Epithelial cell of esophagus (primary cell): ENCODE results near the gene MAST3.
"Not testable (repeated sequence)": the region's sequence is repeated elsewhere in the genome, so short reads cannot be mapped to it uniquely, and the experiment has no call there.

ENCODE experiments used
- DNase-seq: peaks from one replicate; pipeline ENCODE4 v3.0.0; 2010; ENCODE audit warnings: low read depth
- H3K4me3 ChIP-seq: 2 replicates; pipeline ENCODE4 v1.5.1; 2011; ENCODE audit warnings: mild to moderate bottlenecking, low read length, control low read depth
- TF ChIP-seq, protein P1 (sequence below): IDR thresholded peaks from 2 replicates; pipeline ENCODE4 v1.5.1; 2011; ENCODE audit warnings: low read depth, mild to moderate bottlenecking, low read length, control low read depth, inconsistent platforms; ENCODE audit not compliant: insufficient read depth; ENCODE audit errors: missing control alignments

The MAST3 gene

DNA sequence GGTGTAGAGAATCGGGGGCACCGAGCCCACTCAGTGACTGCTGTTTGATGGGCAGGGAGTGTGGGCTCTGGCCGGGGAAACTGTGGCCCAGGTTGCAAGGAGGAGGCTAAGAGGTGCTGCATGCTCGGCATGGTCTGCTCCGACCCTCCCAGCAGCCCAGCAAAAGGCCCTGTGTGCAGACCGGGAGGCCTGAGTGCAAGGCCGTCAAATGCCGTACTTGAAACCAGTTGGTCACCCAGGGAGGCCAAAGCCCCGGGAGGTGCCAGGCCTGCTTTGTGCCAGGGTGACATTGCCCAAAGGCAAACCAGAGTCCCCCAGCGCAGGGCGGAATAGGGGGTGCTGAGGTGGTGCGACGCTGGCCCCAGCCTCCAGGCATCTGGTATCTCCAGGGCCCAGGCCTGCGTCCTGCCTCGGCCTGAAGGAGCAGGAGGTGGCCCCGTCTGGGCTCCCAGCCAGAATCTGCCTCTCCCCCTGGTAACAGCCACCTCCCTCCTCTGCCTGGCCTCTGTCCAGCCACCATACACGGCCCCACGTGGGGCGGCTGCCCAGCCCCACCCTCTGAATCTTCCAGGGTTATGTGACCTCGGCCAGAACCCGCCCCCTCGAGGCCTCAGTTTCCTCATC, 59.4 kb downstream of the MAST3 start:
- no peak overlapping the region for H3K4me3 ChIP-seq
- TF ChIP-seq, protein P1, sequence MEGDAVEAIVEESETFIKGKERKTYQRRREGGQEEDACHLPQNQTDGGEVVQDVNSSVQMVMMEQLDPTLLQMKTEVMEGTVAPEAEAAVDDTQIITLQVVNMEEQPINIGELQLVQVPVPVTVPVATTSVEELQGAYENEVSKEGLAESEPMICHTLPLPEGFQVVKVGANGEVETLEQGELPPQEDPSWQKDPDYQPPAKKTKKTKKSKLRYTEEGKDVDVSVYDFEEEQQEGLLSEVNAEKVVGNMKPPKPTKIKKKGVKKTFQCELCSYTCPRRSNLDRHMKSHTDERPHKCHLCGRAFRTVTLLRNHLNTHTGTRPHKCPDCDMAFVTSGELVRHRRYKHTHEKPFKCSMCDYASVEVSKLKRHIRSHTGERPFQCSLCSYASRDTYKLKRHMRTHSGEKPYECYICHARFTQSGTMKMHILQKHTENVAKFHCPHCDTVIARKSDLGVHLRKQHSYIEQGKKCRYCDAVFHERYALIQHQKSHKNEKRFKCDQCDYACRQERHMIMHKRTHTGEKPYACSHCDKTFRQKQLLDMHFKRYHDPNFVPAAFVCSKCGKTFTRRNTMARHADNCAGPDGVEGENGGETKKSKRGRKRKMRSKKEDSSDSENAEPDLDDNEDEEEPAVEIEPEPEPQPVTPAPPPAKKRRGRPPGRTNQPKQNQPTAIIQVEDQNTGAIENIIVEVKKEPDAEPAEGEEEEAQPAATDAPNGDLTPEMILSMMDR = no peak
- peak; percentile 91 for DNase-seq

DNA sequence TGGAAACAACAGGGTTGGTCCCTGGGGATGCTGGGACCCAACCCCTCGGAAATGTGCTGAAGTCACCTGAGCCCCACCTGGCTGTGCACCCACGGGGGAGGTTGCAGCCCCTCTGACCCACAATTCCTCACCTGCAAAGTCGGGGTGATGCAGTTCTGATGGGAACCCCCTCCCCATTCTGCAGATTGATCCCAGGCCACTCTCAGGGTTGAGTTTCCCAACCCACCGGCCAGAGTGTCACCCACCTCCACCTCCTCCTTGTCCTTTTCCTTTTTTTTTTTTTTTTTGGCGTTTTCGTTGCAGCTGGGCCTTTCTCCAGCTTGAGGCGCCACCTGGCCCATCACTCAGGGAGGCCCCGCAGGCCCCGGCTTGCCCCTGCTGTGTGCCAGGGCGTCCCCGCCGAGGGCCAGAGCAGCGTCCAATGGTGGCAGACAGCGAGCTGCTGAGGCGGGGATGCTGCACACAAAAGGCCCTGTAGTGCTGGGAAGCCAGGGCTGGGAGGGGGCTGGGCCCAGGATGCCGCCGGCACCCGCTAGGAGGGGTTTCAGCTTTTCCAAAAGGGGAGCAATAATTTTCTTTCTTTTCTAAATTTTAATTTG, 60.0 kb downstream of the MAST3 start:
- TF ChIP-seq, protein P1 = no peak
- H3K4me3 ChIP-seq = no peak overlapping the region

DNA sequence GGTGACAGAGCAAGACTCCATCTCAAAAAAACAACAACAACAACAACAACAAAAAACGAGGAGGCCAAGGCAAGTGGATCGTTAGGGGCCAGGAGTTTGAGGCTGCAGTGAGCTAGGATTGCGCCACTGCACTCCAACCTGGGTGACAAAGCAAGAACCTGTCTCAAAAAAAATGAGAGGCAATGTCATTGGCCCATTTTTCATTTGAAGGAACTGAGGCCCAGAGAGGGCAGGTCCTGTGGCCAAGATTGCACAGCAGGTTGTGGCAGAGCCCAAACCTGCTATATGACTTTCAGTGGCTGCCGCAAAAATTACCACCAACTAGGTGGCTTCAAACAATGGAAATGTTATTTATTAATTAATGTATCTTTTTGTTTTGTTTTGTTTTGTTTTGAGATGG, 60.9 kb downstream of the MAST3 start:
- TF ChIP-seq, protein P1 = no peak
- no peak for DNase-seq
- no peak overlapping the region for H3K4me3 ChIP-seq

More for the DNA sequence above, 60.0 kb downstream of the MAST3 start:
- peak; percentile 84 for DNase-seq

DNA sequence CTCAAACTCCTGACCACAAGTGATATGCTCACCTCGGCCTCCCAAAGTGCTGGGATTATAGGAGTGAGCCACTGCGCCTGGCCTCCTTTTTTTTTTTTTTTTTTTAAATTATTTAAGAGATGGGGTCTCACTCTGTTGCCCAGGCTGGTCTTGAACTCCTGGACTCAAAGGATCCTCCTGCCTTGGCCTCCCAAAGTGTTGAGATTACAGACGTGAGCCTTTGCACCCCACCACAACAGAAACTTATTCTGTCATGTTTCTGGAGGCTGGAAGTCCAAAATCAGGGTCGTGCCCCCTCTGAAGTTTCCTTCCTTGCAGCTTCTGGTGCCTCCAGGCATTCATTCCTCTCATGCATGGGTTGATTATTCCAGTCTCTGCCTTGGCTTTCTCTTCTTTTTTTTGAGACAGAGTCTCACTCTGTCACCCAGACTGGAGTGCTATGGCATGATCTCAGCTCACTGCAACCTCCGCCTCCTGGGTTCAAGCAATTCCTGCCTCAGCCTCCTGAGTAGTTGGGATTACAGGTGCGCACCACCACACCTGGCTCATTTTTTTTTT, 61.6 kb downstream of the MAST3 start:
- DNase-seq, H3K4me3 ChIP-seq: not testable (repeated sequence)

DNA sequence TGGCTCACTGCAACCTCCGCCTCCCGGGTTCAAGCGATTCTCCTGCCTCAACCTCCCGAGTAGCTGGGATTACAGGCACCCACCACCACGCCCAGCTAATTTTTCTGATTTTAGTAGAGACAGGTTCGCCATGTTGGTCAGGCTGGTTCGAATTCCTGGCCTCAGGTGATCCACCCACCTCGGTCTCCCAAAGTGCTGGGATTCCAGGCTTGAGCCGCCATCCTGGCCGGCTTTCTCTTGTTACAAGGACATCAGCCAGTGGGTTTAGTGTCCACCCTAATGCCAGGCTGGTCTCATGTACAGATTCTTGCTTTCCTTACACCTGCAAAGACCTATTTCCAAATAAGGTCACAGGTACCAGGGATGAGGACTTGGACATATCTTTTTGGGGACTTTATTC, 62.2 kb downstream of the MAST3 start:
- DNase-seq = no peak
- no peak overlapping the region for H3K4me3 ChIP-seq
- TF ChIP-seq, protein P1 = no peak

DNA sequence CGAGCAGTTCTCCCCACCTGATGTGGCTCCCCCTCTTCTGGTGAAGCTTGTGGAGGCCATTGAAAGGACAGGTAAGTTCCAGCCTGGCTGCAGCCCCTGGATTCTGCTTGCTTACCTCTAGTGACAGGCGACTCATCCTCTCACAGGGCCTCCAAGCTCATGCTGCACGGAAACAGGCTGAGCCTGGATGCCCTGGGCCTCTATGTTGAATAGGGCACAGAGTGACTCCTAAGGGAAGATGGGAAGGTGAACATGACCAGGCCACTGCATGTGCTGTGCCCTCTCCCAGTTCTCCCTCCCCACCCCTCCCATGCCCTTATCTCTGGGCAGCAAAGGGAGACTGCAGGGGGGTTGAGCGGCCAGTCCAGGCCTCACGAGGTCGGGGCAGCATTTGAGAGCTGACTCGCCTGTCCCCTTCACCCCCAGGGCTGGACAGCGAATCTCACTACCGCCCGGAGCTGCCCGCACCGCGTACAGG, 63.0 kb downstream of the MAST3 start:
- H3K4me3 ChIP-seq = peak overlapping the region; percentile 13
- DNase-seq = no peak
- TF ChIP-seq, protein P1 = no peak

DNA sequence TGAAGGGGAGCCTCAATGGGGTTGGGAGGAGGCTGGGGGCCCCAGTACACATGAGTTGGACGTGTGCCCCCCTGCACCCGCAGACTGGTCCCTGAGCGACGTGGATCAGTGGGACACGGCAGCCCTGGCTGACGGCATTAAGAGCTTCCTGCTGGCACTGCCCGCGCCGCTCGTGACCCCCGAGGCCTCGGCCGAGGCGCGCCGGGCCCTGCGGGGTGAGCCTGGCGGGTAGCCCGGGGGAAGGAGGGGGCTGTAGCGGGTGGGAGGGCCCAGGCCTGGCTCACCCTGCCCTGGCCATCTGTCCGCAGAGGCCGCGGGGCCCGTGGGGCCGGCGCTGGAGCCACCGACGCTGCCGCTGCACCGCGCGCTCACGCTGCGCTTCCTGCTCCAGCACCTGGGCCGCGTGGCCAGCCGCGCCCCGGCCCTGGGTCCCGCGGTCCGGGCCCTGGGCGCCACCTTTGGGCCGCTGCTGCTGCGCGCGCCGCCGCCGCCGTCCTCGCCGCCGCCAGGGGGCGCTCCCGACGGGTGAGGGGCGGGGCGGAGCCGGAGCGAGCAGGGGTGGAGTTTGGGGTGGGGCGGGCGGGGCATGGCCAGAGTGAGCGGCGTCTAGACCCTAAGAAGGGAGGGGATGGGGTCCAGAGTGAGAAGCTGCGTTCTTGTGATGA, 63.5 kb downstream of the MAST3 start:
- TF ChIP-seq, protein P1 = peak; percentile 16
- peak overlapping the region; percentile 30 for H3K4me3 ChIP-seq
- DNase-seq = peak; percentile 64
